SK-N-MC (cell line): Measurements from ENCODE around the gene TNNC2.

Experiments used
- EZH2 ChIP-seq: fragments of 200-600 bp; sonication (generic); IDR thresholded peaks from one replicate; pipeline ENCODE4 v1.6.1; 2017; ENCODE audit warnings: antibody characterized with exemption
- POLR2AphosphoS5 ChIP-seq: IDR thresholded peaks from 2 replicates; pipeline ENCODE4 v1.6.1; 2012; ENCODE audit warnings: mild to moderate bottlenecking, low read depth, low read length, borderline replicate concordance

GRCh38 chr20:45798935-45799642 lies 28.0 kb downstream of the TNNC2 start:
- TF ChIP-seq POLR2AphosphoS5 (no peak), EZH2 (no peak)
